ENCODE results near the gene TTC28.

DNA sequence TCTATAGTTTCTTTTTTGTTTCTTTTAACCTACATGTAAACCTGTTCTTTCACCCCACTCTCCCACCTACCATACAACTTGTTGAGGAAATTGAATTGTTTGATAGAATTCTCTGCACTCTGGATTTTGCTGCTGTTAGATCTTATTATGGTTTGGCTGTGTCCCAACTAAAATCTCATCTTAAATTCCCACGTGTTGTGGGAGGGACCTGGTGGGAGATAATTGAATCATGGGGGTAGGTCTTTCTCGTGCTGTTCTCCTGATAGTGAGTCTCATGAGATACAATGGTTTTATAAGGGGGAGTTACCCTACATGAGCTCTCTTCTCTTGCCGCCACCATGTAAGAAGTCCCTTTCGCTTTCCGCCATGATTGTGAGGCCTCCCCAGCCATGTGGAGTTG lies 745.6 kb downstream of the TTC28 start:
- TF ChIP-seq, protein P1, sequence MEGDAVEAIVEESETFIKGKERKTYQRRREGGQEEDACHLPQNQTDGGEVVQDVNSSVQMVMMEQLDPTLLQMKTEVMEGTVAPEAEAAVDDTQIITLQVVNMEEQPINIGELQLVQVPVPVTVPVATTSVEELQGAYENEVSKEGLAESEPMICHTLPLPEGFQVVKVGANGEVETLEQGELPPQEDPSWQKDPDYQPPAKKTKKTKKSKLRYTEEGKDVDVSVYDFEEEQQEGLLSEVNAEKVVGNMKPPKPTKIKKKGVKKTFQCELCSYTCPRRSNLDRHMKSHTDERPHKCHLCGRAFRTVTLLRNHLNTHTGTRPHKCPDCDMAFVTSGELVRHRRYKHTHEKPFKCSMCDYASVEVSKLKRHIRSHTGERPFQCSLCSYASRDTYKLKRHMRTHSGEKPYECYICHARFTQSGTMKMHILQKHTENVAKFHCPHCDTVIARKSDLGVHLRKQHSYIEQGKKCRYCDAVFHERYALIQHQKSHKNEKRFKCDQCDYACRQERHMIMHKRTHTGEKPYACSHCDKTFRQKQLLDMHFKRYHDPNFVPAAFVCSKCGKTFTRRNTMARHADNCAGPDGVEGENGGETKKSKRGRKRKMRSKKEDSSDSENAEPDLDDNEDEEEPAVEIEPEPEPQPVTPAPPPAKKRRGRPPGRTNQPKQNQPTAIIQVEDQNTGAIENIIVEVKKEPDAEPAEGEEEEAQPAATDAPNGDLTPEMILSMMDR (IDR thresholded peaks at IDR 0.05; ENCODE audit: insufficient read depth, low read depth, low read length): no peak
- TF ChIP-seq EZH2 (IDR thresholded peaks at IDR 0.05; ENCODE audit: insufficient read depth, low read length): no peak
